HepG2 (cell line): ENCODE data around the gene PRR23E. TPM values are rescaled to one million over a fixed set of nuclear protein-coding genes. Genes with fewer than 3 reads are reported as not detected.

Source experiments
- ATAC-seq: fragments of 200-7000 bp; cut with Tn5 transposase; 3 replicates; pipeline ENCODE4 v1.9.1; 2020; ENCODE audit warnings: mild to moderate bottlenecking, moderate library complexity
- BruUV-seq: library from RNA; stranded (reverse); fragments of 400-500 nt; replicated peaks from 2 replicates; lab custom pipeline; 2021; lab: Mats Ljungman, UMichigan
- CTCF ChIA-PET: fragments of 300-600 bp; formaldehyde crosslinking; extraction: SDS; loops from one replicate; lab custom pipeline; 2021; ENCODE audit warnings: low total read pairs, inconsistent platforms, low intra/inter-chr PET ratio; lab: Yijun Ruan, JAX
- POLR2A ChIA-PET: fragments of 350-600 bp; sonication (Branson Sonifier 250); formaldehyde crosslinking; loops from one replicate; lab custom pipeline; 2020; ENCODE audit warnings: antibody characterized with exemption, inconsistent platforms; lab: Yijun Ruan, JAX
- DNase-seq: peaks from one replicate; pipeline ENCODE4 v3.0.0-alpha.2; 2015; ENCODE audit warnings: low spot score
- FAIRE-seq: peaks from 3 replicates; lab custom pipeline; 2011; peaks lifted over from hg19 to GRCh38; lab: Jason Lieb, UNC
- H2AFZ ChIP-seq: one replicate; pipeline ENCODE4 v1.6.1; 2011; ENCODE audit warnings: low read length, inconsistent platforms
- H3K27ac ChIP-seq: fragments of 300-600 bp; 3 replicates; pipeline ENCODE4 v1.8.0; 2011; ENCODE audit warnings: mixed run types, mild to moderate bottlenecking, mixed read lengths, low read length, inconsistent platforms; ENCODE audit not compliant: insufficient read depth; ENCODE audit errors: extremely low read length
- H3K27me3 ChIP-seq, 2 experiments: fragments of 200-600 bp in 1 of 2; 2 replicates in 1 of 2; 3 replicates in 1 of 2; pipeline versions ENCODE4 v1.6.0 to v1.8.0; 2011; ENCODE audit warnings: low read length in 2 of 2, mild to moderate bottlenecking in 2 of 2, moderate library complexity in 2 of 2, inconsistent platforms in 1 of 2; ENCODE audit not compliant: insufficient read depth in 2 of 2, control insufficient read depth in 1 of 2
- H3K36me3 ChIP-seq, 2 experiments: fragments of 200-600 bp in 1 of 2; replicated peaks in 1 of 2; 2 replicates in 1 of 2; 3 replicates in 1 of 2; pipeline versions ENCODE4 v1.5.1 to v1.8.0; 2011; ENCODE audit warnings: low read length in 2 of 2, inconsistent platforms in 1 of 2; ENCODE audit not compliant: insufficient read depth in 2 of 2, control insufficient read depth in 1 of 2
- H3K4me1 ChIP-seq: 2 replicates; pipeline ENCODE4 v1.5.1; 2012; ENCODE audit warnings: low read length, inconsistent platforms; ENCODE audit not compliant: insufficient read depth
- H3K4me2 ChIP-seq: 2 replicates; pipeline ENCODE4 v1.6.0; 2011; ENCODE audit warnings: low read depth, low read length, inconsistent platforms
- H3K4me3 ChIP-seq, 3 experiments: fragments of 200-600 bp in 1 of 3; sonication (generic), shearing (Covaris generic) in 1 of 3; replicated peaks in 1 of 3; 2 replicates each; pipeline ENCODE4 v1.5.1; 2011 to 2016; ENCODE audit warnings: low read length in 3 of 3, inconsistent platforms in 2 of 3, low read depth in 2 of 3, mild to moderate bottlenecking in 2 of 3, control low read depth in 1 of 3, mixed read lengths in 1 of 3; ENCODE audit not compliant: insufficient read depth in 1 of 3
- H3K79me2 ChIP-seq: one replicate; pipeline ENCODE4 v1.6.1; 2011; ENCODE audit warnings: low read length, inconsistent platforms; ENCODE audit not compliant: insufficient read depth
- H3K9ac ChIP-seq: 2 replicates; pipeline ENCODE4 v1.6.0; 2011; ENCODE audit warnings: mild to moderate bottlenecking, low read depth, low read length, inconsistent platforms; ENCODE audit not compliant: insufficient read depth
- H3K9me3 ChIP-seq: 2 replicates; pipeline ENCODE4 v1.5.1; 2012; ENCODE audit warnings: mild to moderate bottlenecking, low read length
- H4K20me1 ChIP-seq: 2 replicates; pipeline ENCODE4 v1.6.0; 2011; ENCODE audit warnings: inconsistent platforms, mild to moderate bottlenecking, low read length, moderate library complexity; ENCODE audit not compliant: insufficient read depth
- ATF1 ChIP-seq: IDR thresholded peaks from 2 replicates; pipeline ENCODE4 v1.6.1; 2016; ENCODE audit warnings: mild to moderate bottlenecking, control low read depth
- CHD2 ChIP-seq: IDR thresholded peaks from 2 replicates; pipeline ENCODE4 v1.6.1; 2011; ENCODE audit warnings: low read depth, low read length, improper control_type of control experiment
- FOXJ3 ChIP-seq: sonication (generic); formaldehyde crosslinking; IDR thresholded peaks from 2 replicates; pipeline ENCODE4 v1.4.0; 2020; ENCODE audit warnings: missing genetic modification reagents, mild to moderate bottlenecking, borderline replicate concordance
- FOXP1 ChIP-seq, 2 experiments: fragments of 450-650 bp in 1 of 2; IDR thresholded peaks; 2 replicates each; pipeline ENCODE4 v1.6.1; 2017 to 2018; ENCODE audit warnings: antibody characterized with exemption in 1 of 2
- HOXA3 ChIP-seq: sonication (generic); formaldehyde crosslinking; IDR thresholded peaks from 2 replicates; pipeline ENCODE4 v1.5.0; 2020; ENCODE audit warnings: missing genetic modification reagents
- KLF16 ChIP-seq, 2 experiments: sonication (generic) in 1 of 2; formaldehyde crosslinking in 1 of 2; IDR thresholded peaks; 2 replicates each; pipeline versions ENCODE4 v1.6.1 to v1.8.0; 2016 to 2023; ENCODE audit warnings: missing genetic modification reagents in 2 of 2, missing compliant biosample characterization in 1 of 2
- MYNN ChIP-seq: sonication (generic); formaldehyde crosslinking; IDR thresholded peaks from 2 replicates; pipeline ENCODE4 v1.4.0; 2020; ENCODE audit warnings: mild to moderate bottlenecking, low read depth, missing genetic modification reagents
- NFIC ChIP-seq: IDR thresholded peaks from 2 replicates; pipeline ENCODE4 v1.6.1; 2012; ENCODE audit warnings: mild to moderate bottlenecking, low read length, inconsistent platforms
- NFKBIZ ChIP-seq: IDR thresholded peaks from 2 replicates; pipeline ENCODE4 v1.6.1; 2018; ENCODE audit warnings: missing genetic modification reagents, missing compliant biosample characterization
- NR2C2 ChIP-seq: sonication (generic); formaldehyde crosslinking; IDR thresholded peaks from 2 replicates; pipeline ENCODE4 v1.4.0; 2020; ENCODE audit warnings: missing genetic modification reagents, mild to moderate bottlenecking, moderate library complexity, borderline replicate concordance
- NR2F6 ChIP-seq, 2 experiments: IDR thresholded peaks; 2 replicates each; pipeline ENCODE4 v1.6.1; 2016; ENCODE audit warnings: antibody characterized with exemption in 1 of 2, mild to moderate bottlenecking in 1 of 2
- NR3C1 ChIP-seq: sonication (generic); formaldehyde crosslinking; IDR thresholded peaks from 2 replicates; pipeline ENCODE4 v1.4.0; 2020; ENCODE audit warnings: missing genetic modification reagents
- PCBP2 ChIP-seq: fragments of 200-400 bp; formaldehyde crosslinking; optimal IDR thresholded peaks from 2 replicates; pipeline ENCODE3; 2018; ENCODE audit warnings: low read length, low read depth; ENCODE audit not compliant: poor library complexity, severe bottlenecking
- SIX1 ChIP-seq: sonication (generic); formaldehyde crosslinking; IDR thresholded peaks from 2 replicates; pipeline ENCODE4 v1.4.0; 2020; ENCODE audit warnings: missing genetic modification reagents, borderline replicate concordance
- ZNF605 ChIP-seq: sonication (generic); formaldehyde crosslinking; IDR thresholded peaks from 2 replicates; pipeline ENCODE4 v1.8.0; 2022; ENCODE audit warnings: mild to moderate bottlenecking, missing genetic modification reagents
- ZNF780A ChIP-seq: sonication (generic); formaldehyde crosslinking; IDR thresholded peaks from 2 replicates; pipeline ENCODE4 v1.8.0; 2022; ENCODE audit warnings: mild to moderate bottlenecking, missing genetic modification reagents, moderate library complexity
- WGBS: methylation state at CpG from one replicate; pipeline ENCODE4 v1.1.6; 2017; ENCODE audit warnings: low lambda C conversion rate; 5-methylcytosine and 5-hydroxymethylcytosine counted together
- in situ Hi-C: cut with HindIII; loops from 2 replicates; pipeline ENCODE4 v1.10.0; 2017; ENCODE audit warnings: low pct_unique_long_range_greater_than_20kb; ENCODE audit not compliant: extremely low pct_ligation_motif_present
- intact Hi-C: fragments of 100-400 bp; cut with micrococcal nuclease; formaldehyde crosslinking; loops from one replicate; pipeline ENCODE4 v1.10.0; 2022; ENCODE audit not compliant: unreplicated experiment
- polyA plus RNA-seq, 8 experiments: library from polyadenylated mRNA; depleted of rRNA in 3 of 8; stranded (reverse) in 7 of 8; unstranded in 1 of 8; fragments of >200 nt; fragmentation: Illumina TruSeq in 4 of 8; extraction: Trizol in 4 of 8; gene quantifications; 2 replicates each; pipeline versions ENCODE4 v1.2.1 to v1.2.3, GENCODE V29; 2011 to 2016; ENCODE audit warnings: low read depth in 4 of 8, missing spikeins in 1 of 8, mixed read lengths in 1 of 8; ENCODE audit not compliant: insufficient read depth in 1 of 8
- total RNA-seq, 5 experiments: library from RNA; depleted of rRNA; stranded (reverse); fragments of >200 nt; fragmentation: Illumina TruSeq; extraction: Trizol; gene quantifications; 2 replicates each; pipeline ENCODE4 v1.2.3, GENCODE V29; 2016; ENCODE audit warnings: low read depth in 1 of 5
- TF ChIP-seq, protein P1 (sequence below): sonication (generic); formaldehyde crosslinking; IDR thresholded peaks from 2 replicates; pipeline ENCODE4 v1.8.1; 2022; ENCODE audit warnings: mild to moderate bottlenecking, missing genetic modification reagents
- TF ChIP-seq, protein P2 (sequence below): sonication (generic); formaldehyde crosslinking; IDR thresholded peaks from 2 replicates; pipeline ENCODE4 v1.5.0; 2020; ENCODE audit warnings: missing genetic modification reagents
- TF ChIP-seq, protein P3 (sequence below): sonication (generic); formaldehyde crosslinking; IDR thresholded peaks from 2 replicates; pipeline ENCODE4 v1.5.0; 2020; ENCODE audit warnings: missing genetic modification reagents
- TF ChIP-seq, protein P4 (sequence below): sonication (generic); formaldehyde crosslinking; IDR thresholded peaks from 2 replicates; pipeline ENCODE4 v1.4.0; 2020; ENCODE audit warnings: missing genetic modification reagents

The PRR23E gene
- total and polyA plus RNA-seq, 2 of the 13 experiments (the other 11 are each of a cell fraction or from before 2014, with no cell fraction given), result not detected

DNA sequence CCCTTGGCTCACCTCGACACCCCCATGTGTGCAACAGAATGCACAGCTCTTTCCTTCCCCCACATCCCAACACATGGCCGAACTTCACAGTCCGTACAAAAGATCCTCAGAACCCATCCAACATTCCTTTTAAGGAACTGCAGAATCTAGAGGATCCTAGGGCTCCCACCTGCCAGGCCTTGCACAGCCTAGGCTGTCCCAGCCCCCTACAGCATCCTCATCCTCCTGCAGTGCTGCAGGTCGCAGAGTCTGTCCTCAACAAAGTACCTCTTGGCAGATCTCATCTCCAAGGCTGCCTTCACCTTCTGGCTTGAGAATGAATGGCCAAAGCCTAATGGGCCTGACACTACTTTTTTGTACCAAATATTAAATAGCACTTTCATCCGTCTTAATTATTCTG is 19.8 kb downstream of the PRR23E start:
- no peaks in the 10 kb centered on the region for H3K9me3 ChIP-seq
- peaks cover 5 to 39% of the 10 kb centered on the region in 2 experiments for H3K27me3 ChIP-seq
- ChIA-PET CTCF (no interaction called here), POLR2A (no interaction called here)
- H4K20me1 ChIP-seq, result no peaks in the 10 kb centered on the region
- no peaks in the 10 kb centered on the region for H3K79me2 ChIP-seq
- in situ Hi-C loops (no loop called here), intact Hi-C loops (no loop called here)
- no peak for DNase-seq
- no peak overlapping the region for H3K27ac ChIP-seq
- ATAC-seq, result no peak
- H3K9ac ChIP-seq, result no peak overlapping the region
- no peaks in the 10 kb centered on the region for H3K4me1 ChIP-seq
- no peak overlapping the region for H3K4me2 ChIP-seq
- TF ChIP-seq NR2C2 (CRISPR knock-in tag) (no peak), CHD2 (no peak), ATF1 (CRISPR knock-in tag) (no peak), SIX1 (CRISPR knock-in tag) (no peak), ZNF780A (CRISPR knock-in tag) (no peak), ZNF605 (CRISPR knock-in tag) (no peak), NR2F6 (IDR thresholded peaks at IDR 0.05) (no peak), NR2F6 (CRISPR knock-in tag; IDR thresholded peaks at IDR 0.05) (no peak), FOXP1 (IDR thresholded peaks at IDR 0.05) (no peak), FOXP1 (CRISPR knock-in tag; IDR thresholded peaks at IDR 0.05) (no peak), KLF16 (CRISPR knock-in tag; IDR thresholded peaks at IDR 0.05) (no peak), FOXJ3 (CRISPR knock-in tag) (no peak), PCBP2 (no peak), NFIC (no peak), HOXA3 (no peak), MYNN (CRISPR knock-in tag) (no peak), NR3C1 (CRISPR knock-in tag) (no peak), NFKBIZ (CRISPR knock-in tag) (no peak)
- TF ChIP-seq, protein P1, sequence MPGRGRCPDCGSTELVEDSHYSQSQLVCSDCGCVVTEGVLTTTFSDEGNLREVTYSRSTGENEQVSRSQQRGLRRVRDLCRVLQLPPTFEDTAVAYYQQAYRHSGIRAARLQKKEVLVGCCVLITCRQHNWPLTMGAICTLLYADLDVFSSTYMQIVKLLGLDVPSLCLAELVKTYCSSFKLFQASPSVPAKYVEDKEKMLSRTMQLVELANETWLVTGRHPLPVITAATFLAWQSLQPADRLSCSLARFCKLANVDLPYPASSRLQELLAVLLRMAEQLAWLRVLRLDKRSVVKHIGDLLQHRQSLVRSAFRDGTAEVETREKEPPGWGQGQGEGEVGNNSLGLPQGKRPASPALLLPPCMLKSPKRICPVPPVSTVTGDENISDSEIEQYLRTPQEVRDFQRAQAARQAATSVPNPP (CRISPR knock-in tag), result no peak
- TF ChIP-seq, protein P2, sequence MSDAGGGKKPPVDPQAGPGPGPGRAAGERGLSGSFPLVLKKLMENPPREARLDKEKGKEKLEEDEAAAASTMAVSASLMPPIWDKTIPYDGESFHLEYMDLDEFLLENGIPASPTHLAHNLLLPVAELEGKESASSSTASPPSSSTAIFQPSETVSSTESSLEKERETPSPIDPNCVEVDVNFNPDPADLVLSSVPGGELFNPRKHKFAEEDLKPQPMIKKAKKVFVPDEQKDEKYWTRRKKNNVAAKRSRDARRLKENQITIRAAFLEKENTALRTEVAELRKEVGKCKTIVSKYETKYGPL (CRISPR knock-in tag), result no peak
- TF ChIP-seq, protein P3, sequence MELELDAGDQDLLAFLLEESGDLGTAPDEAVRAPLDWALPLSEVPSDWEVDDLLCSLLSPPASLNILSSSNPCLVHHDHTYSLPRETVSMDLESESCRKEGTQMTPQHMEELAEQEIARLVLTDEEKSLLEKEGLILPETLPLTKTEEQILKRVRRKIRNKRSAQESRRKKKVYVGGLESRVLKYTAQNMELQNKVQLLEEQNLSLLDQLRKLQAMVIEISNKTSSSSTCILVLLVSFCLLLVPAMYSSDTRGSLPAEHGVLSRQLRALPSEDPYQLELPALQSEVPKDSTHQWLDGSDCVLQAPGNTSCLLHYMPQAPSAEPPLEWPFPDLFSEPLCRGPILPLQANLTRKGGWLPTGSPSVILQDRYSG (CRISPR knock-in tag), result no peak
- TF ChIP-seq, protein P4, sequence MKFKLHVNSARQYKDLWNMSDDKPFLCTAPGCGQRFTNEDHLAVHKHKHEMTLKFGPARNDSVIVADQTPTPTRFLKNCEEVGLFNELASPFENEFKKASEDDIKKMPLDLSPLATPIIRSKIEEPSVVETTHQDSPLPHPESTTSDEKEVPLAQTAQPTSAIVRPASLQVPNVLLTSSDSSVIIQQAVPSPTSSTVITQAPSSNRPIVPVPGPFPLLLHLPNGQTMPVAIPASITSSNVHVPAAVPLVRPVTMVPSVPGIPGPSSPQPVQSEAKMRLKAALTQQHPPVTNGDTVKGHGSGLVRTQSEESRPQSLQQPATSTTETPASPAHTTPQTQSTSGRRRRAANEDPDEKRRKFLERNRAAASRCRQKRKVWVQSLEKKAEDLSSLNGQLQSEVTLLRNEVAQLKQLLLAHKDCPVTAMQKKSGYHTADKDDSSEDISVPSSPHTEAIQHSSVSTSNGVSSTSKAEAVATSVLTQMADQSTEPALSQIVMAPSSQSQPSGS (CRISPR knock-in tag), result no peak
- WGBS, result 7% methylated on average over 5 of the region's 5 CpGs
- H2AFZ ChIP-seq, result no peak overlapping the region
- BruUV-seq, result no TSS peak
- H3K36me3 ChIP-seq, result no peaks in the 10 kb centered on the region
- no peak for FAIRE-seq
- no peak overlapping the region for H3K4me3 ChIP-seq
